B cell (primary cell): ENCODE data around the gene MEIKIN. TPM values are rescaled to one million over a fixed set of nuclear protein-coding genes. Genes with fewer than 3 reads are reported as not detected.

Source experiments
- ATAC-seq: fragments of 200-7000 bp; cut with Tn5 transposase; one replicate; pipeline ENCODE4 v1.10.0; 2021; ENCODE audit warnings: low read depth, mild to moderate bottlenecking, moderate number of reproducible peaks, moderate library complexity
- CTCF ChIA-PET: fragments of 350-600 bp; sonication (Branson Sonifier 250); formaldehyde crosslinking; loops from one replicate; lab custom pipeline; 2021; ENCODE audit warnings: antibody characterized with exemption, inconsistent platforms; lab: Charles Lee
- POLR2A ChIA-PET: fragments of 350-600 bp; sonication (Branson Sonifier 250); formaldehyde crosslinking; loops from one replicate; lab custom pipeline; 2021; ENCODE audit warnings: antibody characterized with exemption; lab: Charles Lee
- DNase-seq: peaks from one replicate; pipeline ENCODE4 v3.0.0; 2013
- H2AFZ ChIP-seq: 2 replicates; pipeline ENCODE4 v1.6.1; 2012; ENCODE audit warnings: mild to moderate bottlenecking, low read depth, low read length; ENCODE audit not compliant: insufficient read depth, poor library complexity, severe bottlenecking
- H3K27ac ChIP-seq, 2 donors: 1 replicate in 1 of 2; 2 replicates in 1 of 2; pipeline ENCODE4 v1.5.1; 2012 to 2013; ENCODE audit warnings: low read length in 2 of 2, mild to moderate bottlenecking in 2 of 2, moderate library complexity in 1 of 2
- H3K27me3 ChIP-seq, 4 experiments: fragments of 200-600 bp in 1 of 4; sonication (generic) in 1 of 4; replicated peaks in 1 of 4; 1 replicate in 2 of 4; 2 replicates in 2 of 4; pipeline versions ENCODE4 v1.6.1 to v1.7.0; 2013 to 2016; ENCODE audit warnings: low read length in 3 of 4, mild to moderate bottlenecking in 2 of 4, mixed read lengths in 1 of 4, moderate library complexity in 1 of 4; ENCODE audit not compliant: insufficient read depth in 4 of 4, control insufficient read depth in 3 of 4; ENCODE audit errors: control extremely low read depth in 1 of 4
- H3K36me3 ChIP-seq, 2 experiments: replicated peaks in 1 of 2; 1 replicate in 1 of 2; 2 replicates in 1 of 2; pipeline versions ENCODE4 v1.6.1 to v1.7.1; 2013; ENCODE audit warnings: low read length in 1 of 2; ENCODE audit not compliant: insufficient read depth in 2 of 2, control insufficient read depth in 1 of 2; ENCODE audit errors: control extremely low read depth in 1 of 2, extremely low read depth in 1 of 2
- H3K4me1 ChIP-seq, 2 donors: fragments of 200-600 bp in 1 of 2; sonication (generic) in 1 of 2; 1 replicate in 1 of 2; 2 replicates in 1 of 2; pipeline versions ENCODE4 v1.5.1 to v1.6.1; 2013 to 2017; ENCODE audit warnings: low read length in 2 of 2; ENCODE audit not compliant: control insufficient read depth in 2 of 2, insufficient read depth in 2 of 2
- H3K4me2 ChIP-seq: replicated peaks from 2 replicates; pipeline ENCODE3; 2012; ENCODE audit warnings: mild to moderate bottlenecking, low read depth, low read length; ENCODE audit not compliant: poor library complexity, severe bottlenecking
- H3K4me3 ChIP-seq, 5 experiments: fragments of 200-600 bp in 1 of 5; sonication (generic) in 1 of 5; 1 replicate in 3 of 5; 2 replicates in 2 of 5; pipeline versions ENCODE4 v1.5.1 to v1.7.0; 2011 to 2016; ENCODE audit warnings: low read length in 4 of 5, mild to moderate bottlenecking in 4 of 5, low read depth in 2 of 5, control low read depth in 1 of 5, moderate library complexity in 1 of 5; ENCODE audit not compliant: insufficient read depth in 1 of 5; ENCODE audit errors: control extremely low read depth in 1 of 5, extremely low read depth in 1 of 5
- H3K79me2 ChIP-seq: fragments of 200-600 bp; sonication (generic); one replicate; pipeline ENCODE4 v1.6.0; 2016; ENCODE audit warnings: low read length; ENCODE audit not compliant: control insufficient read depth, insufficient read depth
- H3K9ac ChIP-seq: fragments of 200-600 bp; sonication (generic); 2 replicates; pipeline ENCODE4 v1.6.1; 2017; ENCODE audit warnings: mild to moderate bottlenecking, low read length, moderate library complexity
- H3K9me3 ChIP-seq, 3 donors: one replicate each; pipeline versions ENCODE4 v1.6.1 to v1.7.1; 2013; ENCODE audit warnings: low read length in 2 of 3; ENCODE audit not compliant: control insufficient read depth in 2 of 3, insufficient read depth in 1 of 3; ENCODE audit errors: control extremely low read depth in 1 of 3
- H4K20me1 ChIP-seq: 2 replicates; pipeline ENCODE4 v1.6.0; 2012; ENCODE audit warnings: mild to moderate bottlenecking, low read length; ENCODE audit not compliant: insufficient read depth, control insufficient read depth, poor library complexity, severe bottlenecking
- H3K27ac Mint-ChIP-seq: one replicate; pipeline ENCODE4 v1.8.0; 2021; ENCODE audit warnings: mixed read lengths
- H3K27me3 Mint-ChIP-seq: one replicate; pipeline ENCODE4 v1.8.0; 2021; ENCODE audit warnings: mixed read lengths
- H3K4me1 Mint-ChIP-seq: one replicate; pipeline ENCODE4 v1.8.0; 2021; ENCODE audit warnings: mixed read lengths
- H3K4me3 Mint-ChIP-seq: one replicate; pipeline ENCODE4 v1.8.0; 2021; ENCODE audit warnings: mixed read lengths
- H3K9me3 Mint-ChIP-seq: one replicate; pipeline ENCODE4 v1.8.0; 2022; ENCODE audit warnings: mixed read lengths; ENCODE audit not compliant: insufficient read depth
- EZH2 ChIP-seq: IDR thresholded peaks from 2 replicates; pipeline ENCODE4 v1.6.1; 2012; ENCODE audit warnings: borderline replicate concordance, low read depth, mild to moderate bottlenecking, moderate library complexity, low read length; ENCODE audit not compliant: insufficient read depth, poor library complexity, severe bottlenecking
- WGBS: methylation state at CpG from one replicate; pipeline ENCODE4 v1.1.5; 2013; ENCODE audit warnings: missing lambda C conversion rate; ENCODE audit not compliant: insufficient coverage; 5-methylcytosine and 5-hydroxymethylcytosine counted together
- intact Hi-C: fragments of 100-400 bp; cut with micrococcal nuclease; formaldehyde crosslinking; loops from one replicate; pipeline ENCODE4 v1.10.0; 2022
- polyA plus RNA-seq: library from polyadenylated mRNA; depleted of rRNA; stranded (reverse); fragments of >200 nt; gene quantifications from 2 replicates; pipeline ENCODE4 v1.2.3, GENCODE V29; 2012
- total RNA-seq, 2 donors: library from RNA; stranded (reverse); fragments of 120-200 nt in 1 of 2; gene quantifications; 1 replicate in 1 of 2; 2 replicates in 1 of 2; pipeline versions ENCODE4 v1.2.3 to v1.2.4, GENCODE V29; 2013 to 2022
- TF ChIP-seq, protein P1 (sequence below): fragments of 200-600 bp; IDR thresholded peaks from one replicate; pipeline ENCODE4 v1.8.0; 2022; ENCODE audit warnings: antibody characterized with exemption, mild to moderate bottlenecking

MEIKIN gene
- total and polyA plus RNA-seq, 2 donors (not counting 1 experiment from before 2014, with no cell fraction given): not detected

DNA sequence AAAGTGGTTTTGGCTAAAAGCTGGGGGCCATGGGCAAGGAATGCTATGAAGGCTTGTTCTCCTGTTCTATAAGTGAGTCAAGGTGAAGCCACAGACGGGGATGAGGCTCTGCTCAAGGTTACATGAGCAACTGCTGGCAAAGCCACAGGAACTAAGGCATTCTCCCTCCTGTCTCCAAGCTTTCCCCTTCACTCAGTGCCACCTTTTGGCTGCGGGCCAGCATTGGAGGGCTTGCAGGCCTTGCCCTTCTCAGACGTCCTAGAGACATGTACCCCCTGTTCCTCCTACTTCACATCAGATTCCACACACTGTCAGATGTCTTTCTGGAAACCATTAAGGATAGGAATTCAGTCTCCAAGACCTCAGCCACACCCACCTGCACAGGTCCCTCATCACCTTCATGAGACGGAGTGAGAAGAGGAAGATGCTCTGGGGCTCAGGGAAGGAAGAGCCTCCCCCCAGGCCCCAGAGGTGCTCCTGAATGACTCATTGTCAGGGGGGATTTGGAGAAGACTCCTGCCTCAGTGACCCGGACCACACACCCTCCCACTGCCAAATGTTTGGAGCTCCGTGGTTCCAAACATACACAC is 20.5 kb upstream of the MEIKIN start:
- H2AFZ ChIP-seq: no peak overlapping the region
- Mint-ChIP-seq H3K27me3 (peaks cover 16% of the 10 kb centered on the region), H3K9me3 (no peaks in the 10 kb centered on the region), H3K4me1 (no peaks in the 10 kb centered on the region), H3K27ac (no peak overlapping the region), H3K4me3 (no peak overlapping the region)
- no peak overlapping the region for H3K4me3 ChIP-seq
- ATAC-seq (no peak), DNase-seq (no peak)
- TF ChIP-seq EZH2: no peak
- TF ChIP-seq, protein P1, sequence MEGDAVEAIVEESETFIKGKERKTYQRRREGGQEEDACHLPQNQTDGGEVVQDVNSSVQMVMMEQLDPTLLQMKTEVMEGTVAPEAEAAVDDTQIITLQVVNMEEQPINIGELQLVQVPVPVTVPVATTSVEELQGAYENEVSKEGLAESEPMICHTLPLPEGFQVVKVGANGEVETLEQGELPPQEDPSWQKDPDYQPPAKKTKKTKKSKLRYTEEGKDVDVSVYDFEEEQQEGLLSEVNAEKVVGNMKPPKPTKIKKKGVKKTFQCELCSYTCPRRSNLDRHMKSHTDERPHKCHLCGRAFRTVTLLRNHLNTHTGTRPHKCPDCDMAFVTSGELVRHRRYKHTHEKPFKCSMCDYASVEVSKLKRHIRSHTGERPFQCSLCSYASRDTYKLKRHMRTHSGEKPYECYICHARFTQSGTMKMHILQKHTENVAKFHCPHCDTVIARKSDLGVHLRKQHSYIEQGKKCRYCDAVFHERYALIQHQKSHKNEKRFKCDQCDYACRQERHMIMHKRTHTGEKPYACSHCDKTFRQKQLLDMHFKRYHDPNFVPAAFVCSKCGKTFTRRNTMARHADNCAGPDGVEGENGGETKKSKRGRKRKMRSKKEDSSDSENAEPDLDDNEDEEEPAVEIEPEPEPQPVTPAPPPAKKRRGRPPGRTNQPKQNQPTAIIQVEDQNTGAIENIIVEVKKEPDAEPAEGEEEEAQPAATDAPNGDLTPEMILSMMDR: no peak
- ChIA-PET CTCF (no interaction called here), POLR2A (no interaction called here)
- 72% methylated on average over 4 of the region's 6 CpGs for WGBS
- H3K27ac ChIP-seq: no peak overlapping the region
- no peak overlapping the region for H3K9ac ChIP-seq
- H3K36me3 ChIP-seq: no peaks in the 10 kb centered on the region
- H3K9me3 ChIP-seq: no peaks in the 10 kb centered on the region
- intact Hi-C loops: no loop called here
- no peak overlapping the region for H3K4me2 ChIP-seq
- no peaks in the 10 kb centered on the region for H4K20me1 ChIP-seq
- H3K4me1 ChIP-seq: no peaks in the 10 kb centered on the region
- no peaks in the 10 kb centered on the region for H3K27me3 ChIP-seq
- H3K79me2 ChIP-seq: no peaks in the 10 kb centered on the region

DNA sequence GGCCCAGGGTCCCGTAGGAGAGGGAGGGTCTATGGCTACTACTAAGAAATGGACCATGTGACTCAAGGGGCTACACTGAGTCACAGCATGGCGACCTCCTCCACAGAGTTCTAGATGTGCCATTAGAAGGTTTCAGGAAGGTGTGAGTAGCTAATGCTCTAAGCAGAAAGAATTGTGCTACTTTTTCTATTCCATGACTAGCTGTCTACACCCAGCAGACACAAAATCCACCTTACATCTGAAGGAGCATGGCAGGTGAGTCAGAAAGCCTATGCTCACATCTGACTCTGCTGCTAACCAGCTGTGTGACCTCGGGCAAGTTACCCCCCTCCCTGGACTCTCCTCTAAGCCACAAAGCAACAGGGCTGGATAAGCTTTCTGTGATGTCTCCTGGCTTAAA is 14.4 kb upstream of the MEIKIN start:
- Histone ChIP-seq H3K9me3 (no peaks in the 10 kb centered on the region), H3K4me1 (no peaks in the 10 kb centered on the region), H3K4me3 (no peak overlapping the region), H3K9ac (no peak overlapping the region), H3K27me3 (no peaks in the 10 kb centered on the region), H3K27ac (no peak overlapping the region), H4K20me1 (no peaks in the 10 kb centered on the region), H3K36me3 (no peaks in the 10 kb centered on the region), H2AFZ (no peak overlapping the region), H3K79me2 (no peaks in the 10 kb centered on the region), H3K4me2 (no peak overlapping the region)
- Mint-ChIP-seq H3K4me1 (no peaks in the 10 kb centered on the region), H3K4me3 (no peak overlapping the region), H3K27me3 (peaks cover 7% of the 10 kb centered on the region), H3K9me3 (no peaks in the 10 kb centered on the region), H3K27ac (no peak overlapping the region)
- DNase-seq: no peak
- ChIA-PET POLR2A (no interaction called here), CTCF (no interaction called here)
- intact Hi-C loops: no loop called here
- no peak for ATAC-seq
- TF ChIP-seq, protein P1: no peak
- TF ChIP-seq EZH2: no peak
- WGBS: 100% methylated on average over 3 of the region's 3 CpGs
